Measurements from ENCODE around the gene IKZF2.

The IKZF2 gene

GRCh38 chr2:212995920-212996319 is 155.5 kb downstream of the IKZF2 start:
- no peak for DNase-seq

- no peak for DNase-seq
These were observed 156.4 kb downstream of the IKZF2 start for GRCh38 chr2:212994976-212995375.

DNA sequence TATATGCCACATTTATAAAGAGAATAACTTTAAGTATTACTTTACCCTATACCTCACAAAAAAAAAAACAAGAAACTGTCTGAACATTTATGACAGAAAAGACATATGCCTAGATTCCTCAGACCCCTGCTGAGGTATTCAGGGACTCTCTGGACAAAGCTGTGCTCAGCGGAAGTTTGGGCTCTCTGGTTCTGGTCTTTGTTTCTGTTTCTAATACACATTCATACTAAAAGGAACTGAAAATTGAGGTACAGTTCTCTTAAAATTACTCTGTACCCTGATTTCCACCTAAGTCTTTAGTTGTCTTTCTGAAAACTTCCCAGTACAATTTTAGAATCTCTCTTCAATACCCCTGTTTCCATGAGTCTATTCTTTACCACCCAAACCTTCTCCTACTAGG is 160.3 kb downstream of the IKZF2 start:
- no peak for DNase-seq

DNA sequence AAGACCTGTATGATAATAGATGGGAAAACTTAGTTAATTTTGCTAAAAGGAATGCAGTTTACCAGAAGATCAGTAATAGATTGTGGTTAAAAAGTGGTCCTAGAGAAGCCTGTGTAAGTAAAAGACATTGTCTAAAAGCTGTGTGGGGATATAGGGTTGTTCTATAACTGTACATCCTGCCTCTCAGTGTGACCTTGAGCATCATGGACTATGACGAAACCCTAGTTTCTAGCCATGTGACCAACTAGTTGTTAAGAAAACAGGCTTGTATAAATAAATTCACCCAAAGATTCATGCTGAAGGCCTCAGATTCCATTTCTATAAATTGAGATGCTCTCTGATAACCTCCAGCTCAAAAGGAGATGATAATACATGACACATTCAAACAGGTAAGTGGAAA is 160.7 kb downstream of the IKZF2 start:
- DNase-seq: no peak

GRCh38 chr2:212987492-212987891 is 163.9 kb downstream of the IKZF2 start:
- no peak for DNase-seq

- no peak for DNase-seq
These were observed 167.3 kb downstream of the IKZF2 start for GRCh38 chr2:212984129-212984528.

GRCh38 chr2:212979799-212980198 is 171.6 kb downstream of the IKZF2 start:
- DNase-seq: no peak

- DNase-seq: no peak
These were observed 172.3 kb downstream of the IKZF2 start for GRCh38 chr2:212979046-212979612.

- no peak for DNase-seq
These were observed 174.3 kb downstream of the IKZF2 start for GRCh38 chr2:212977152-212977551.

- no peak for DNase-seq
These were observed 176.1 kb downstream of the IKZF2 start for GRCh38 chr2:212975333-212975732.

GRCh38 chr2:212974692-212975091 is 176.7 kb downstream of the IKZF2 start:
- DNase-seq: no peak

DNA sequence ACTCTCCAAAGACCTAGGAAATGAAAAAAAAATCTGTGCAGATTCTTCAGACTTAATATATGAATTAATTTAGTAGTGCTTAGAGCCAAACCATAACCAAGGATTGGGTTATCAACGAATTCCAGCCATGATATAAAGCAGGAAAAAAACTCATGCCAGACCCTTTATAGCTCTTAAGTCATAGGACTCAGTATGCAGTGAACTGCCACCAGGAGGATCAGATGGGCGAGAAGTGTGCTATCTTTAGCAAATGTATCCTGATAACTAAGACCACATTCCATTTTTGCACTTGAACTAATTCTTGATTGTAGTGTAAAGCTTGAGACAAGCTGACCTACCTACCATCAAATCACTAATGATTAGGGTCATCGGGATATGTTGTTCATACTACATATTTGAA is 178.1 kb downstream of the IKZF2 start:
- DNase-seq: no peak

- DNase-seq: no peak
These were observed 181.3 kb downstream of the IKZF2 start for GRCh38 chr2:212970132-212970531.

DNA sequence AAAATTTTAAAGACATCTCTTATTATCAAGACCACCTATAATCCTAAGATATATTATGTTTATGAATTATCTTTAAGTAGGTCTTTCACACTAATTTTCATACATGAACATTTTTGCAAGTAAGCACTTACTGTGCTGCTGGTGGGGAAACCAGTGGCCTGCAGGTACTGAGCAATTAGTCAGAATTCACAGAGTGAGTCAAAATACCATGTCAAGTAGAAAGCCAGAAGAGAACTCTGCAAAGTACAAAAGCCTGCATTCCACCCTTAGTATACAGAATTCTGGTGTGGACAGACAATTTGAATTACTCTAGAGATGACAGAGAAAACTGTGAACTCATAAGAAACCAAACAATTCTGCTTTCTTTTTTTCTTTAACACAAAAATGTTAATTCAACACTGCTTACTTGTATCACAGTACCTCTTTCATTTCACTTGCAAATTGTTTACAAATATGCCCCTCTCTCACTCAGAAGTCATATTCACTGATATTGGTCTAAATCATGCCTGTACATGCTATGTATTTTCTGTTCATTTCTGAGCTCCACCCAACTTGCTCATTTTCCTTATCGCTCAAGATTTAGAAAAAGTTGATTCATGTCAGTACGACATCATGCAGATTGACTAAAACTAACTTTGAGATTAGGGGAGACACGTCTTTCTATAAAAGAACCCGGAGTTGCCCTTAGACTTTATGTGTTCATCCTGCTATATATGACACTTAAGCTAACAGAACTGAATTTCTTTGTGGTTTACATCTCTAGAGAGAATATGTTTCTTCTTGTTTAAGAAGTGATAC is 182.9 kb downstream of the IKZF2 start:
- DNase-seq: no peak

- DNase-seq: no peak
These were observed 184.5 kb downstream of the IKZF2 start for GRCh38 chr2:212966884-212967283.

DNA sequence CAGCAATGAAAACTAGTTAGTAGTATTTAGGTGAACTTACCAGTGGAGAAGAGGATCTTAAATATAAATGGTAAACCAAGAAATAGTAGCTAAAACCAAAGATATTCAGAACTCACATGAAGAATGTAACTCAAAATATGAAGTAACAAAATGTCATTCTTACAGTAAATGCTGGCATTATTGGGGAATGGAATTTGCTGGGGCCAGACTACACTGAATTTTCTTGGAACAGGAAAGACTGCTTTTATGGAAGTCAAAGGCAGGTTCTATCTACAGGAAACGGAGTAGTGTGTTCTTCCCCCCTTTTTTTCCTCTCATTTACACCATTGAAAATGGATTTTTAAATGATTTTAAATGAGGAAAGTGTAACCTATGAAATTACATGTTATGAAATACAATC is 188.7 kb downstream of the IKZF2 start:
- no peak for DNase-seq

DNA sequence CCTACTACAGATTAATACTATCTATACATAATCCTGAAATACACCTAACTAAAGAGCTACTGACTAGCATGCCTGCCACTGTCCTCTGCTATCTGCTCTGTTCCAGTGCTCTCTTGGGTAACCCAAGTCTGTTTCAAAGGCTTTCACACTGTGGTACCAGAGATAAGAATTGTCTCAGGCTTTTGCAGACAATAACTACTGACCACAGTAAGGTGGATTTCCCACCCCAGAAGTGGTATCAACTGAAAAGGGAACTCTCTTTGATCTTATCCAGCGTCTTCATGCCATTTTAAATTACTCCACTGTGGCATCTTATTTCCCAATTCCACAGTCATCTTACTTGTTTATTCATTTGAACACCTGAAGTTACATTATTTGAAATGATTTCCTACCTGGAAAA is 190.2 kb downstream of the IKZF2 start:
- DNase-seq: no peak

DNA sequence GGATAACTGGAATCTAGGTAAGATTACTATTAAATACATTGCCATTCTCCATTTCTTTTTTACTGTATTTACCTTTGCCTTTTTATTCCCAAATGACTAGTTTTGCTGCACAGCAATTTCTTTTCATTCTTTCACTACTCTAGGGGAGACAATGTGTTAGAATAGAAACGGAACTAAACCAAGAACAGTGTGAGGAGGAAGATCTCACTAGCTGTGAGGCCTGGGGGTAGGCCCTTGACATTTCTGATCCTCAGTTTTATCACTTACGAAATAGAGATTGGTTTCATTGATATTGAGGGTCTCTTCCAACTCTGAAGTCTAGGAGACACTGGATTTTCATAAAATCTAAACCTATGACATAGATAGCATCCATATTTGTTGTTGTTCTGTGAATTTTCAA is 191.1 kb downstream of the IKZF2 start:
- no peak for DNase-seq

GRCh38 chr2:212959471-212960117 is 191.8 kb downstream of the IKZF2 start:
- no peak for DNase-seq

GRCh38 chr2:212958757-212959295 is 192.6 kb downstream of the IKZF2 start:
- no peak for DNase-seq

GRCh38 chr2:212958133-212958532 is 193.3 kb downstream of the IKZF2 start:
- no peak for DNase-seq

DNA sequence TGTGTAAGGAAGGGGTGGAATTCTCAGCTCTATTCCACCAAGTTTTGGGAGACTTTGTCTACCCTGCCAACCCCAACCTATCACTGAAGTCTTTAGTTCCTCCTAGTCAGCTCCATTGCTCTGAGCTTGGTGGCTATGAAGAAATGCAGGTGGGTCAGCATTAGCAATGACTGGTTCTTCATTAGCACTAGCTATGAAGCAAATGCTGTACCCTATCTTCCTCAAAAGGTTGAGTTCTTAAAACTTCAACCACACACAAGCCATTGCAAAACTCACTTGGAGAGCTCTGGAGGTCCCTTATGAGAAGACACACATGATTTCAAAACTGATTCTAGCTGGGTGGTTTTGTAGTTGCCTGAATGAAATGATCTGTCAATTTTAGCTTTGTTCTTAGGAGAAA is 193.8 kb downstream of the IKZF2 start:
- no peak for DNase-seq

- DNase-seq: no peak
These were observed 194.5 kb downstream of the IKZF2 start for GRCh38 chr2:212956665-212957607.
